ENCODE results near the gene TNFSF13. TPM values are rescaled to one million over a fixed set of nuclear protein-coding genes. Genes with fewer than 3 reads are reported as not detected.

Gene TNFSF13
- total RNA-seq, 1 donor, result 1.4 TPM

DNA sequence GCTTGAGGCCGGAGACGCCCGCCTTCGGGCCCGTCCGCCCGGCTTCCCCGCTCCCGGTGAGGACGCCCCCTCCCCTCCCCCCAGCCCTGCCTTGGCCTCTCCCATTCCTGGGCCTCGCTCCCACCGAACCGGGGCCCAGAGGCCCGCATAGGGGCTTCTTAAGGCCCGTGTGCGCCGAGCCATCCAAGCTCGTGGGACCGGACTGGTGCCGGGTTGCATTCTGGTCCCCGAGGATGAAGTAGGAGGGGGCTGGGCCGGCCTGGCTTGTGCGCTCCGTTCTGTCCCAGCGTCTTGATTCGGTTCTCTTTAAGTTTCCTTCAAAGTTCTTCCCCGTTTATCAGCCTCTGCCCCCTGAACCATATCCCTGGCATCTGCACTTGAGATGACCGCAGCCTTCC, 3.7 kb downstream of the TNFSF13 start:
- H3K4me3 ChIP-seq (ENCODE audit: low read depth, low read length), result peak overlapping the region; percentile 85
- DNase-seq (ENCODE audit: low read depth), result no peak
- TF ChIP-seq, protein P1, sequence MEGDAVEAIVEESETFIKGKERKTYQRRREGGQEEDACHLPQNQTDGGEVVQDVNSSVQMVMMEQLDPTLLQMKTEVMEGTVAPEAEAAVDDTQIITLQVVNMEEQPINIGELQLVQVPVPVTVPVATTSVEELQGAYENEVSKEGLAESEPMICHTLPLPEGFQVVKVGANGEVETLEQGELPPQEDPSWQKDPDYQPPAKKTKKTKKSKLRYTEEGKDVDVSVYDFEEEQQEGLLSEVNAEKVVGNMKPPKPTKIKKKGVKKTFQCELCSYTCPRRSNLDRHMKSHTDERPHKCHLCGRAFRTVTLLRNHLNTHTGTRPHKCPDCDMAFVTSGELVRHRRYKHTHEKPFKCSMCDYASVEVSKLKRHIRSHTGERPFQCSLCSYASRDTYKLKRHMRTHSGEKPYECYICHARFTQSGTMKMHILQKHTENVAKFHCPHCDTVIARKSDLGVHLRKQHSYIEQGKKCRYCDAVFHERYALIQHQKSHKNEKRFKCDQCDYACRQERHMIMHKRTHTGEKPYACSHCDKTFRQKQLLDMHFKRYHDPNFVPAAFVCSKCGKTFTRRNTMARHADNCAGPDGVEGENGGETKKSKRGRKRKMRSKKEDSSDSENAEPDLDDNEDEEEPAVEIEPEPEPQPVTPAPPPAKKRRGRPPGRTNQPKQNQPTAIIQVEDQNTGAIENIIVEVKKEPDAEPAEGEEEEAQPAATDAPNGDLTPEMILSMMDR (IDR thresholded peaks at IDR 0.05; ENCODE audit: insufficient read depth, low read length), result no peak

DNA sequence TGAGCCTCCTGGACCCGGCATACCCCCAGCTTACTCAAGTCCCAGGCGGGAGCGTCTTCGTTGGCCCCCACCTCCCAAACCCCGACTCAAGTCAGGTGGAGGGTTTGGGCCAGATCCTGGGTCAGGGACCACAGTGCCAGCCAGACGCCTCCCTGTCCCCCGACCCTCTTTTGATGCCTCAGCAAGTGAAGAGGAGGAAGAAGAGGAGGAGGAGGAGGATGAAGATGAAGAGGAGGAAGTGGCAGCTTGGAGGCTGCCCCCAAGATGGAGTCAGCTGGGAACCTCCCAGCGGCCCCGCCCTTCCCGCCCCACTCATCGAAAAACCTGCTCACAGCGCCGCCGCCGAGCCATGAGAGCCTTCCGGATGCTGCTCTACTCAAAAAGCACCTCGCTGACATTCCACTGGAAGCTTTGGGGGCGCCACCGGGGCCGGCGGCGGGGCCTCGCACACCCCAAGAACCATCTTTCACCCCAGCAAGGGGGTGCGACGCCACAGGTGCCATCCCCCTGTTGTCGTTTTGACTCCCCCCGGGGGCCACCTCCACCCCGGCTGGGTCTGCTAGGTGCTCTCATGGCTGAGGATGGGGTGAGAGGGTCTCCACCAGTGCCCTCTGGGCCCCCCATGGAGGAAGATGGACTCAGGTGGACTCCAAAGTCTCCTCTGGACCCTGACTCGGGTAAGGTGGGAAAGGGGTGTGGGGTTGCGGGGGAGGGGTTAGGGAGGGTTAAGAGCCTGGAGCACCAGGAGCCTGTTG, 4.7 kb downstream of the TNFSF13 start:
- peak overlapping the region; percentile 85 for H3K4me3 ChIP-seq (ENCODE audit: low read depth, low read length)
- no peak for DNase-seq (ENCODE audit: low read depth)
- TF ChIP-seq, protein P1 (IDR thresholded peaks at IDR 0.05; ENCODE audit: insufficient read depth, low read length), result no peak

DNA sequence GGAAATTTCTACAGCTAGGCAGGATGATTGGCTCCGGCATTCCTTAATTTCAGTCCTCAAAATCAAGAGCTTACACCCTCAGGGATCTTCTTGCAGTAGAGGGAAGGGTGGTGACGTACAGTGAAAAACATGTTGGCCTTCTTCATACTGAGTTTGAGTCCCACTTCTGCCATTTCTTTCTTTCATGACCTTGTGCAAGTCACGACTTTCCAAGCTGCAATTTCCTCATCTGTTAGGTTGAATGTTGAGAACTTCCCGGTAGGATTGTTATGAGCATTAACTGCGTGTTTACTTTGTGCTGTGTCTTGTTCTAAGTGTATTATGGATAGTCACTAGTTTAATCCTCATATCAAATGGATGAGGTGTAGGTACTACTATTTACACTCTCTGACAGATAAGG, 11.0 kb downstream of the TNFSF13 start:
- DNase-seq (ENCODE audit: low read depth), result no peak
- no peak overlapping the region for H3K4me3 ChIP-seq (ENCODE audit: low read depth, low read length)
- TF ChIP-seq, protein P1 (IDR thresholded peaks at IDR 0.05; ENCODE audit: insufficient read depth, low read length), result no peak

GRCh38 chr17:7570351-7570750, 11.8 kb downstream of the TNFSF13 start:
- H3K4me3 ChIP-seq (ENCODE audit: low read depth, low read length), result no peak overlapping the region
- TF ChIP-seq, protein P1 (IDR thresholded peaks at IDR 0.05; ENCODE audit: insufficient read depth, low read length), result no peak

DNA sequence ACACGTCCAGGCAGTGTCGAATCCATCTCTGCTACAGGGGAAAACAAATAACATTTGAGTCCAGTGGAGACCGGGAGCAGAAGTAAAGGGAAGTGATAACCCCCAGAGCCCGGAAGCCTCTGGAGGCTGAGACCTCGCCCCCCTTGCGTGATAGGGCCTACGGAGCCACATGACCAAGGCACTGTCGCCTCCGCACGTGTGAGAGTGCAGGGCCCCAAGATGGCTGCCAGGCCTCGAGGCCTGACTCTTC, 13.7 kb downstream of the TNFSF13 start:
- DNase-seq (ENCODE audit: low read depth), result no peak
- TF ChIP-seq, protein P1 (IDR thresholded peaks at IDR 0.05; ENCODE audit: insufficient read depth, low read length), result no peak
- peak overlapping the region; percentile 67 for H3K4me3 ChIP-seq (ENCODE audit: low read depth, low read length)

More at GRCh38 chr17:7570351-7570750, 11.8 kb downstream of the TNFSF13 start:
- no peak for DNase-seq (ENCODE audit: low read depth)

GRCh38 chr17:7572588-7573323, 14.2 kb downstream of the TNFSF13 start:
- DNase-seq (ENCODE audit: low read depth), result peak; percentile 99
- TF ChIP-seq, protein P1 (IDR thresholded peaks at IDR 0.05; ENCODE audit: insufficient read depth, low read length), result no peak
- H3K4me3 ChIP-seq (ENCODE audit: low read depth, low read length), result peak overlapping the region; percentile 99
